IPS DF 19.7 (cell line): ENCODE results near the gene MIR17HG.
"Not testable (repeated sequence)": the region's sequence is repeated elsewhere in the genome, so short reads cannot be mapped to it uniquely, and the experiment has no call there.

Source experiments
- DNase-seq: peaks from one replicate; pipeline ENCODE4 v3.0.0-alpha.2; 2013; ENCODE audit warnings: low read depth, low spot score

The MIR17HG gene

GRCh38 chr13:91347202-91347995 lies at the start of gene MIR17HG:
Gene MIR17HG (plus strand): TSS chr13:91347687.
- no peak for DNase-seq

GRCh38 chr13:91298060-91298459 lies 49.4 kb upstream of the MIR17HG start:
- no peak for DNase-seq

- DNase-seq = no peak
These were observed 45.4 kb upstream of the MIR17HG start for GRCh38 chr13:91302111-91302510.

- no peak for DNase-seq
These were observed 44.5 kb upstream of the MIR17HG start for GRCh38 chr13:91303031-91303430.

GRCh38 chr13:91304741-91305140 lies 42.7 kb upstream of the MIR17HG start:
- no peak for DNase-seq

GRCh38 chr13:91305652-91306051 lies 41.8 kb upstream of the MIR17HG start:
- DNase-seq = no peak

- no peak for DNase-seq
These were observed 39.6 kb upstream of the MIR17HG start for GRCh38 chr13:91307887-91308286.

GRCh38 chr13:91308299-91308698 lies 39.2 kb upstream of the MIR17HG start:
- no peak for DNase-seq

- no peak for DNase-seq
These were observed 36.0 kb upstream of the MIR17HG start for GRCh38 chr13:91311491-91311890.

GRCh38 chr13:91312324-91312723 lies 35.2 kb upstream of the MIR17HG start:
- DNase-seq = no peak

- no peak for DNase-seq
These were observed 34.4 kb upstream of the MIR17HG start for GRCh38 chr13:91313103-91313502.

GRCh38 chr13:91313581-91313980 lies 33.9 kb upstream of the MIR17HG start:
- DNase-seq = no peak

- no peak for DNase-seq
These were observed 32.6 kb upstream of the MIR17HG start for GRCh38 chr13:91314888-91315287.

- no peak for DNase-seq
These were observed 28.6 kb upstream of the MIR17HG start for GRCh38 chr13:91318886-91319285.

GRCh38 chr13:91319996-91320395 lies 27.5 kb upstream of the MIR17HG start:
- no peak for DNase-seq

- DNase-seq = not testable (repeated sequence)
These were observed 26.5 kb upstream of the MIR17HG start for GRCh38 chr13:91320990-91321389.

GRCh38 chr13:91323349-91323748 lies 24.1 kb upstream of the MIR17HG start:
- DNase-seq = no peak

GRCh38 chr13:91326146-91326545 lies 21.3 kb upstream of the MIR17HG start:
- DNase-seq = no peak

GRCh38 chr13:91328726-91329125 lies 18.8 kb upstream of the MIR17HG start:
- no peak for DNase-seq

GRCh38 chr13:91329733-91330132 lies 17.8 kb upstream of the MIR17HG start:
- DNase-seq = no peak

GRCh38 chr13:91331047-91331915 lies 16.2 kb upstream of the MIR17HG start:
- no peak for DNase-seq

- no peak for DNase-seq
These were observed 1.4 kb upstream of the MIR17HG start for GRCh38 chr13:91346062-91346461.

- no peak for DNase-seq
These were observed 661 bp upstream of the MIR17HG start for GRCh38 chr13:91346850-91347201.
